Natural killer cell treated with Interleukin-12 subunit alpha and Interleukin-12 subunit beta and Interleukin-15 and Interleukin-18, amount 100 ng/mL, for 72 hours (primary cell): ENCODE data around the gene GIMAP5. TPM values are rescaled to one million over a fixed set of nuclear protein-coding genes. Genes with fewer than 3 reads are reported as not detected.

Source experiments
- ATAC-seq, 2 donors: fragments of 150-1000 bp; cut with Tn5 transposase in 1 of 2; sonication (Bioruptor Pico), chemical (Tn5 transposase) in 1 of 2; 2 replicates each; pipeline ENCODE4 v1.10.0; 2021
- DNase-seq: peaks from one replicate; pipeline ENCODE4 v3.0.0; 2022; ENCODE audit warnings: low spot score
- H3K27ac Mint-ChIP-seq, 2 donors: 1 replicate in 1 of 2; 2 replicates in 1 of 2; pipeline ENCODE4 v1.8.0; 2022; ENCODE audit warnings: mixed read lengths in 2 of 2, mild to moderate bottlenecking in 1 of 2, moderate library complexity in 1 of 2
- H3K27me3 Mint-ChIP-seq, 2 donors: 1 replicate in 1 of 2; 2 replicates in 1 of 2; pipeline ENCODE4 v1.8.0; 2022; ENCODE audit warnings: mixed read lengths in 2 of 2
- H3K36me3 Mint-ChIP-seq: one replicate; pipeline ENCODE4 v1.8.0; 2022; ENCODE audit warnings: mixed read lengths
- H3K4me1 Mint-ChIP-seq, 2 donors: 1 replicate in 1 of 2; 2 replicates in 1 of 2; pipeline ENCODE4 v1.8.0; 2022; ENCODE audit warnings: low read depth in 2 of 2, mixed read lengths in 2 of 2, mild to moderate bottlenecking in 1 of 2
- H3K4me3 Mint-ChIP-seq: one replicate; pipeline ENCODE4 v1.8.0; 2022; ENCODE audit warnings: mixed read lengths
- H3K9me3 Mint-ChIP-seq: 2 replicates; pipeline ENCODE4 v1.8.0; 2022; ENCODE audit warnings: mixed read lengths
- total RNA-seq, 2 donors: library from RNA; stranded (reverse); gene quantifications; one replicate each; pipeline ENCODE4 v1.2.3, GENCODE V29; 2022

Gene GIMAP5
- total RNA-seq, 2 donors from 2014 or later, result 75.5 to 136 TPM

DNA sequence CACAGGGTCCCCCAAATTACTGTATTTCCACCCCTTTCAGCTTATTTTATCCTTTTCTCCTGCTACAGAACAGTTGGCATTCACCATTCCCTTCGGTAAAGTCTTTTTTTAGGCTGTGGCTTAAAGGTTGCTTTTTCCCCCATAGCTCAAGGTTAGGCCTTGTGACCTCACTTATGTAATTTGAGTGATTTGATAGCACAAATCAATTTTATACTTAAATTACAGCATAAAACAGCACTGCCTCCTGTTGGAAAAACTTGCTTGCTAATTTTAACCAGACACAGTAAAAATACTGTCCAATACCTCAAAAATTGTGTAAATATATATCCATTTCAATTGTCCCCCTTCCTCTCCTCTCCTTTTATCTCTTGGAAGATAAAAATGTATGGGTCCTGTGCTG is 13.8 kb upstream of the GIMAP5 start:
- peak overlapping the region; percentile 14 to 40 for H3K27ac Mint-ChIP-seq
- peaks cover 52 to 56% of the 10 kb centered on the region in 2 donors for H3K4me1 Mint-ChIP-seq
- DNase-seq (no peak), ATAC-seq (no peak)
- H3K4me3 Mint-ChIP-seq, result no peak overlapping the region
- peaks cover 67% of the 10 kb centered on the region for H3K36me3 Mint-ChIP-seq
- peaks cover 8% of the 10 kb centered on the region for H3K9me3 Mint-ChIP-seq
- no peaks in the 10 kb centered on the region for H3K27me3 Mint-ChIP-seq

DNA sequence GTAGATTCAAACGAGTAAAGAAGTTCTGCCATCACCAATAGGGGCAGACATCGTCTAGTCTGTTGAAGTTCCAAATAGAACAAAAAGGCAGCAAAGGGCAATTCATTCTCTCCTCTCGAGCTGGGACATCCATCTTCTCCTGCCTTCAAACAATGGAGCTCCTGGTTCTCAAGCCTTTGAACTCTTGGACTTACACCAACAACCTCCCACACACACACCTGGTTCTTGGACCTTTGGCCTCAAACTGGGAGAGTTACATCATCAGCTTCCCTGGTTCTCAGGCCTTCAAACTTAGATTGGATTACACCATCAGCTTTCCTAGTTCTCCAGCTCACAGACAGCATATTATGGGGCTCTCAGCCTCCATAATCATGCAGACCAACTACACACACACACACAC is 9.8 kb upstream of the GIMAP5 start:
- Mint-ChIP-seq H3K27me3 (no peaks in the 10 kb centered on the region), H3K36me3 (peaks cover 43% of the 10 kb centered on the region), H3K4me1 (peaks cover 46 to 48% of the 10 kb centered on the region in 2 donors), H3K4me3 (no peak overlapping the region), H3K27ac (peak overlapping the region; percentile 52 to 66), H3K9me3 (peaks cover 11% of the 10 kb centered on the region)
- DNase-seq, result no peak
- no peak for ATAC-seq

GRCh38 chr7:150728011-150728410 is 9.2 kb upstream of the GIMAP5 start:
- H3K4me3 Mint-ChIP-seq, result no peak overlapping the region
- peak overlapping the region; percentile 52 to 66 for H3K27ac Mint-ChIP-seq
- H3K9me3 Mint-ChIP-seq, result peaks cover 11% of the 10 kb centered on the region
- no peaks in the 10 kb centered on the region for H3K27me3 Mint-ChIP-seq
- peaks cover 47 to 50% of the 10 kb centered on the region in 2 donors for H3K4me1 Mint-ChIP-seq
- DNase-seq (no peak), ATAC-seq (no peak)
- H3K36me3 Mint-ChIP-seq, result peaks cover 43% of the 10 kb centered on the region

GRCh38 chr7:150728609-150729008 is 8.6 kb upstream of the GIMAP5 start:
- DNase-seq (no peak), ATAC-seq (no peak)
- Mint-ChIP-seq H3K9me3 (peaks cover 14% of the 10 kb centered on the region), H3K27me3 (no peaks in the 10 kb centered on the region), H3K4me3 (peak overlapping the region; percentile 38), H3K4me1 (peaks cover 47 to 53% of the 10 kb centered on the region in 2 donors), H3K36me3 (peaks cover 37% of the 10 kb centered on the region), H3K27ac (peak overlapping the region; percentile 52 to 66)

- H3K4me3 Mint-ChIP-seq, result peak overlapping the region; percentile 85
- H3K4me1 Mint-ChIP-seq, result peaks cover 68 to 70% of the 10 kb centered on the region in 2 donors
- peaks cover 14% of the 10 kb centered on the region for H3K9me3 Mint-ChIP-seq
- ATAC-seq, result peak; percentile 84 to 90
- no peaks in the 10 kb centered on the region for H3K27me3 Mint-ChIP-seq
- no peak for DNase-seq
- H3K36me3 Mint-ChIP-seq, result peaks cover 21% of the 10 kb centered on the region
- peak overlapping the region; percentile 97 to 98 for H3K27ac Mint-ChIP-seq
Observed at GRCh38 chr7:150731916-150732315, 5.3 kb upstream of the GIMAP5 start.

DNA sequence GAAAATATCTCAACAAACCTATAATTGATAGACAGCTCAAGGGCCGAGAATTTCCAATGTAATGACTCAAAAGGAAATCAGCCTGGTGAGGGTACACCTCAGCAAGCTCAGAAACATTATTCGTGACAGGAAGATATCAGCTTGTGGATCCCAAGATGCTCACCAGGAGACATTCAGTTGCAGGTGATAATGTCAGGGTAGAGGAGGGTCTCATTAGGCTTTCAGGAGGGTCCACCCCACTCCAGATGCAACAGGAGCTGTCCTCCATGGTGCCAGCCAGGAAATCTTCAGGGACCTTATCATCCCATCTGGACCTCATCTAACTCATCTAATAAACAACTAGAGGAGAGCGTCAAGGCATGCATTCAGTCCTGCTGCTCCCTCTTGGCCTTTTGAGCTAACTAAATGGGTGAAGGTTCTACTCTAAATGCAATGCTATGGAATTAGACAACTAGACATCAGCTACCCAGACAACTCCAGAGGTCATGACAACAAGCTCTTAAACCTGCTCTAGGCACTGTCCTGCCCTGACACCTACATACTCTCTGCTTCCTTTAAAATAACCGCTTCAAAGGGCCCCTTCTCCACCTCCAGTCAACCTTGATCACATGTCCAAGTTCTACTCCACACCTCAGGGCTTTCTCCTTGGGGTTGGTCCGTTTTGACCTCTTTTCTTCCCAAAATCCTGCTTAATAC is 4.3 kb upstream of the GIMAP5 start:
- Mint-ChIP-seq H3K27me3 (no peaks in the 10 kb centered on the region), H3K36me3 (peaks cover 11% of the 10 kb centered on the region), H3K4me3 (peak overlapping the region; percentile 85), H3K27ac (peak overlapping the region; percentile 97 to 98), H3K9me3 (peaks cover 9% of the 10 kb centered on the region), H3K4me1 (peaks cover 61 to 64% of the 10 kb centered on the region in 2 donors)
- DNase-seq, result no peak
- ATAC-seq, result peak in 1 of 2 donors; percentile 11

- Mint-ChIP-seq H3K27ac (peak overlapping the region; percentile 97 to 98), H3K27me3 (no peaks in the 10 kb centered on the region), H3K4me3 (peak overlapping the region; percentile 85), H3K9me3 (peaks cover 5% of the 10 kb centered on the region), H3K4me1 (peaks cover 61 to 66% of the 10 kb centered on the region in 2 donors), H3K36me3 (peaks cover 9% of the 10 kb centered on the region)
- no peak for DNase-seq
- peak; percentile 50 to 63 for ATAC-seq
Observed at GRCh38 chr7:150733482-150734095, 3.6 kb upstream of the GIMAP5 start.

DNA sequence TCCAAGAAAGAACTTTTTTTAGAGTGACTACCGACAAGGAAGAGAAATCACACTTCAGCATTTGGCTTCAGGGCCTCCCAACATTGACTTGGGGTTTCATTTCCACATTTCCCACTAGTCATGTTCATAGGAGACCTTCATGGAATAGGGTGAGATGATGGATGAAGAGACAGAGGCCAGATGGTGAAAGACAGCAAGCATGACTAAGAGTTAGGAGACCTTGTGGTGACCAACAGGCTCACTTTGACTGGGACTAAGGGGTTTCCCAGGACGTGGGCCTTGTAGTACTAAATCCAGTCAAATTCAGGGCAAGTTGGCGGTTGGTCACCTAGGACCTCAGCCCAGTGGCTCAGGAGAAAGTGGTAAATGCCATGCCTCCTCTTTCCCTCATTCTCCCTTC is 3.0 kb upstream of the GIMAP5 start:
- Mint-ChIP-seq H3K4me3 (peak overlapping the region; percentile 85), H3K9me3 (peaks cover 3% of the 10 kb centered on the region), H3K27ac (peak overlapping the region; percentile 97 to 98), H3K36me3 (peaks cover 12% of the 10 kb centered on the region), H3K4me1 (peaks cover 61 to 70% of the 10 kb centered on the region in 2 donors), H3K27me3 (no peaks in the 10 kb centered on the region)
- no peak for DNase-seq
- peak; percentile 53 to 71 for ATAC-seq

DNA sequence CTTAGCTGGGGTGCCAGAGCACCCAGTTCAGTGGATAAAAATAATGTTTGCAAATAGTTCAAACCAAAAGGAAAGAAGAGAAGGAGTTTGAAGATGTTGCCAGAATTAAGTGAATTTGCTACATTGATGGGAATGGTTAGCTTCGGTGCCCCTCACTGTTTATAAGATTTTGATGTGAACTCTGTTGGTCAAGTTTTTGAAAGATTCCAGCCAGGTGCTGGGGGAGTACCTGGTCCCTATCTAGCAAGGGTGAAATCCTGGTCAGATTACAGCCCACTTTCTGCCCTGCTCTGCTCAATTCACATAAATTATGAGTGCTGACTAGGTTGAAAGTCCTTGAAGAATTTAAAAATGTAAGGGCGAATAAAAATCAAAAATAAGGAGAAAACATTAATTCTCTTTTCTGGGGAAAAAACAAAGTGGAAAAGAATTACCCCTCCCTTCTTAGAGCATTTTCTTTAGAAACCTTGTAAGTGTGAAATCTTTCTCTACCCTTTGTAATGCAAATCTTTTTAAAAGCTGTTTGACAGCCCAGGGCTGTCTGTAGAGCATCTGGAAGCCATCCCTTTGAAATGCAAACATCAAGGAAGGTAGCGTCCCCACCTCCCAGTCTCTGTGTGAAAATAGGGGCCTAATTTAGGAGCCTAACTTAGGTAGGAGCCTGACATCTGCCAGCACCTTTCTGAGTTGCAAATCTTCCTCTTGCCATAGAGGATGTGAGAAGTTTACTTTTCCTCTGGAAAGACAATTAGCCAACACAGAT is 1.4 kb upstream of the GIMAP5 start:
- Mint-ChIP-seq H3K27ac (peak overlapping the region; percentile 97 to 98), H3K27me3 (no peaks in the 10 kb centered on the region), H3K9me3 (peaks cover 7% of the 10 kb centered on the region), H3K4me3 (peak overlapping the region; percentile 85), H3K4me1 (peaks cover 64 to 75% of the 10 kb centered on the region in 2 donors), H3K36me3 (peaks cover 25% of the 10 kb centered on the region)
- DNase-seq, result no peak
- ATAC-seq, result no peak

DNA sequence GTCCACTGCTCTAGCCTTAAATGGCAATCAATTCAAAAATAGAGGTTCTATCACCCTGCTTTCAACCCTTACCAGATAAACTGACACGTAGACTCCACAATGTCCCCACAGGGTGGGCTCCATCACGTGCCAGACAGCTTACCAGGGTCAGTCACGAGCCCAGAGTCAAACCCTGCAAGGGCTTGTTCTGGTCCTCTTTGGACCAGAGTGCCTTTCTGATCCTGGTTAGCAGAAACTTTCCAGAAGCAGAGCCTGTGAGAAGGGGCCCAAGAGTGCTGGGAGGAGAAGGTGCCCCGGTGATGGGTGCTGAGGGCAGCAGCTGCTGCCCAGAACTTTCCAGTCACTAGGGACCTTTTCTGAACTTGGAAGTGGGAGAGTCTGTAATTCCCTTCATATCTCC is 354 bp upstream of the GIMAP5 start:
- DNase-seq (no peak), ATAC-seq (peak in 1 of 2 donors; percentile 0)
- peaks cover 36% of the 10 kb centered on the region for H3K36me3 Mint-ChIP-seq

GRCh38 chr7:150738092-150738491 is 874 bp downstream of the GIMAP5 start:
- Mint-ChIP-seq H3K36me3 (peaks cover 48% of the 10 kb centered on the region), H3K9me3 (peaks cover 7% of the 10 kb centered on the region), H3K4me1 (peaks cover 70 to 81% of the 10 kb centered on the region in 2 donors), H3K4me3 (peak overlapping the region; percentile 98), H3K27ac (peak overlapping the region; percentile 97 to 98), H3K27me3 (no peaks in the 10 kb centered on the region)
- DNase-seq, result no peak
- peak; percentile 2 to 42 for ATAC-seq

More for the DNA sequence above, 354 bp upstream of the GIMAP5 start:
- Mint-ChIP-seq H3K27ac (peak overlapping the region; percentile 97 to 98), H3K4me1 (peaks cover 68 to 80% of the 10 kb centered on the region in 2 donors), H3K9me3 (peaks cover 7% of the 10 kb centered on the region), H3K4me3 (peak overlapping the region; percentile 98), H3K27me3 (no peaks in the 10 kb centered on the region)

DNA sequence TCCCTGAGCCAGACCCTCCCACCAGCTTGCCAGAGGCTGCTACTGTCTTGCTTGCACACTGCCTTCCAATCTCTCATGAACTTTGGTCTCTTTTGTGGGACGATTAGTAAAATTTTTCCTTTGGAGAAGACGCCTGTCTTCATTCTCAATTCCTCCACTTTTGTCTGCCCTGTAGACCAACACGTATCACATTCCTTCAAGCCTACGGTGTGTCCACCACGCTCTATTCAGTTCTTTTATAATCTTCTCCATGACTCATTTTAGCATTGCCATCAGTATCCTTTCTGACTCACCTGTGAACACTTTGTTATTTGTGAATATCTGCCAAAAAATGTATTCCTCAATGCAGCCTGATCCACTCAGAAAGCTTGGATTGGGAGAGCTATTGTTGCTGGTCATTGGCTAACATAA is 1.4 kb downstream of the GIMAP5 start:
- peaks cover 4% of the 10 kb centered on the region for H3K9me3 Mint-ChIP-seq
- H3K36me3 Mint-ChIP-seq, result peaks cover 49% of the 10 kb centered on the region
- peak overlapping the region; percentile 97 to 98 for H3K27ac Mint-ChIP-seq
- ATAC-seq, result peak; percentile 57 to 61
- DNase-seq, result no peak
- peak overlapping the region; percentile 98 for H3K4me3 Mint-ChIP-seq
- H3K4me1 Mint-ChIP-seq, result peaks cover 70 to 81% of the 10 kb centered on the region in 2 donors
- H3K27me3 Mint-ChIP-seq, result no peaks in the 10 kb centered on the region

- peak overlapping the region; percentile 98 for H3K4me3 Mint-ChIP-seq
- H3K27ac Mint-ChIP-seq, result peak overlapping the region; percentile 97 to 98
- no peaks in the 10 kb centered on the region for H3K27me3 Mint-ChIP-seq
- H3K36me3 Mint-ChIP-seq, result peaks cover 49% of the 10 kb centered on the region
- no peak for DNase-seq
- H3K9me3 Mint-ChIP-seq, result peaks cover 4% of the 10 kb centered on the region
- peaks cover 68 to 79% of the 10 kb centered on the region in 2 donors for H3K4me1 Mint-ChIP-seq
- ATAC-seq, result no peak
Observed at GRCh38 chr7:150739033-150739432, 1.8 kb downstream of the GIMAP5 start.
